Measurements from ENCODE around the gene SUPT4H1. TPM values are rescaled to one million over a fixed set of nuclear protein-coding genes. Genes with fewer than 3 reads are reported as not detected.

Gene SUPT4H1
- total and polyA plus RNA-seq, 2 experiments from 2014 or later = 82.2 to 83.7 TPM

DNA sequence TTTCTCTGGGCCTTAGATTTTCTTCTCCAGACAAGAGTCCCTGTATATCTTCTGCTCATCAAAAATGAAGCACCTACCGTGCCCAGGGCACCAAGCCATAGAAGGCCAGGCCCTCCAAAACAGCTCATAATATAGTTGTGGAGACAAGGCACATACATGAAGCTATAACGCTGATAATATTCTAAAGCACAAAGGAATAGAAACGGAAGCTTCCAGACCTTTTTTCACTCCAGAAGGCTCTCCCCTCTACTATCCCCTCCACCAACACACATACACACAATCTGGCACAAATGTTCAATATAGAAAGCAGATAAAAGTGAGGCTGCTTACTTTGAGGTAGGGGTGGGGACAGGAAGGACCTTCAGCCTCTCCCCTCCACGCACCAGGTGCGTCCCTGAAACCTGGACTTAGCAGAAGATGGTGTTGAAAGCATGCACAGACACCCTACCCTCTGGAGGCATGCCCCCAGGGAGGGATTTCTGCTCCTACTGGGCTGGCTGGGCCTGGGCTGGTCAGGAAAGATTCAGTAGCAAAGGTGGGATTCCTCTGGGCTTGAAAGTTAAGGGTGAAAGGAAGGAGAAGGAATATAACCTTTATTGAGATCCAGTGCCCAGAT, 14.1 kb upstream of the SUPT4H1 start:
- Histone ChIP-seq H3K27ac (ENCODE audit: low read depth) (no peak overlapping the region), H3K4me1 (ENCODE audit: insufficient read depth) (no peaks in the 10 kb centered on the region), H3K36me3 (ENCODE audit: insufficient read depth) (no peaks in the 10 kb centered on the region), H3K4me3 (no peak overlapping the region), H3K9me2 (ENCODE audit: insufficient read depth) (no peaks in the 10 kb centered on the region), H3K79me2 (replicated peaks; ENCODE audit: insufficient read depth) (no peaks in the 10 kb centered on the region), H3F3A (replicated peaks; ENCODE audit: low read depth) (no peaks in the 10 kb centered on the region), H2AFZ (no peak overlapping the region), H3K4me2 (no peak overlapping the region), H3K27me3 (ENCODE audit: insufficient read depth) (no peaks in the 10 kb centered on the region), H4K20me1 (replicated peaks; ENCODE audit: insufficient read depth) (no peaks in the 10 kb centered on the region)
- no peak overlapping the region for H3K4me3 Mint-ChIP-seq
- DNase-seq (ENCODE audit: low spot score) = no peak
- H3K27me3 Mint-ChIP-seq (ENCODE audit: insufficient read depth, low read depth, poor library complexity) = peaks cover 11% of the 10 kb centered on the region
- no peak for ATAC-seq
- no peak overlapping the region for H3K27ac Mint-ChIP-seq
- H3K9me3 Mint-ChIP-seq = no peaks in the 10 kb centered on the region; the same call in 2 of the 3 replicates
- no peaks in the 10 kb centered on the region for H3K36me3 Mint-ChIP-seq (ENCODE audit: low read depth)
- peaks cover 9% of the 10 kb centered on the region for H3K4me1 Mint-ChIP-seq
- TF ChIP-seq ZNF114 (CRISPR knock-in tag; IDR thresholded peaks at IDR 0.05) (no peak), ZNF331 (CRISPR knock-in tag; IDR thresholded peaks at IDR 0.05; ENCODE audit: low read depth) (no peak), CTCF (conservative IDR thresholded peaks at IDR 0.05; ENCODE audit: low read depth in 2 of 2) (no peak), POLR2AphosphoS5 (IDR thresholded peaks at IDR 0.05; ENCODE audit: low read depth) (no peak)

DNA sequence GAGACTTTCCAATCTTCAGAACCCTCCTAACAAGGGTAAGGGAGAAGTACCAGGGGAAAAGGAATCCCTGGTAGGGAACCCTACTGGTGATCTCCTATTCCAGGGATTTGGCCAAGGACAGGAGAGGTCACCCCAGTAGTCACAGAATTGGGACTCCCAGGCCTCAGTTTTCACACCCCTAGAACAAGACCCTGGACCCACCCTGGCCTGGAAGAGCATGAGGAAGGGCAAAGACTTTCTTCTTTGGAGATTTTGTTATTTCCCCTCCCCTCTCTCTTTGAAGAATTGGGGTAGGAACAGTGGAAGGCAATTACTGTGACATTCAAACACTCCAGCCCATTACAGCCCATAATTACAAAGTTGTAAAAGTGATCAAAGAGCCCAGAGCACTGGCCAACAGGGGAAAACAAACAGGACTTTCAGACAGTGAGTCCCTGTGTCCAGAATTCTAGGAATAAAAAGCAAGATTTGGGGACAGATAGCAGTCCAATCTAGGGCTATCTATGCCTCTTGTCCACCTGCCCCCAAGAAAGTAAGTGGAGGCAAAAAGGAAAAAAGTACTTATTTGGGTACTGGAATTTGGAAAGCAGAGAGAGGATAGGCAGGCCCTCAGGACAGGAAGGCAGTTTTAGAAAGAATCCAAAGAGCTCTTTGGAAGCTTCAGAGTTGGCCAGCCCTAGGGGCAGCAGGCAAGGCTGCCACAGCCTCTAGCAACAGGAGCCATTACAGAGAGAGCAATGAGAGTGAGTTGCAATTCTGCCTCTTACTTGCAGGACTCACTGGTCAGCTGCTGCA, 13.4 kb upstream of the SUPT4H1 start:
- H3K4me3 ChIP-seq = no peak overlapping the region
- no peaks in the 10 kb centered on the region for H3K4me1 ChIP-seq (ENCODE audit: insufficient read depth)
- Mint-ChIP-seq H3K9me3 (no peaks in the 10 kb centered on the region; the same call in 2 of the 3 replicates), H3K27ac (no peak overlapping the region), H3K27me3 (ENCODE audit: insufficient read depth, low read depth, poor library complexity) (peaks cover 9% of the 10 kb centered on the region), H3K36me3 (ENCODE audit: low read depth) (no peaks in the 10 kb centered on the region), H3K4me1 (peaks cover 9% of the 10 kb centered on the region), H3K4me3 (no peak overlapping the region)
- no peaks in the 10 kb centered on the region for H4K20me1 ChIP-seq (replicated peaks; ENCODE audit: insufficient read depth)
- no peaks in the 10 kb centered on the region for H3K79me2 ChIP-seq (replicated peaks; ENCODE audit: insufficient read depth)
- no peak overlapping the region for H3K27ac ChIP-seq (ENCODE audit: low read depth)
- H3K4me2 ChIP-seq = no peak overlapping the region
- H3F3A ChIP-seq (replicated peaks; ENCODE audit: low read depth) = no peaks in the 10 kb centered on the region
- no peak for ATAC-seq
- no peaks in the 10 kb centered on the region for H3K27me3 ChIP-seq (ENCODE audit: insufficient read depth)
- H3K9me2 ChIP-seq (ENCODE audit: insufficient read depth) = no peaks in the 10 kb centered on the region
- no peak for DNase-seq (ENCODE audit: low spot score)
- no peak overlapping the region for H2AFZ ChIP-seq
- H3K36me3 ChIP-seq (ENCODE audit: insufficient read depth) = no peaks in the 10 kb centered on the region
- TF ChIP-seq POLR2AphosphoS5 (IDR thresholded peaks at IDR 0.05; ENCODE audit: low read depth) (no peak), STAT1 (IDR thresholded peaks at IDR 0.05; ENCODE audit: unreplicated experiment) (no peak), NANOG (IDR thresholded peaks at IDR 0.05; ENCODE audit: borderline replicate concordance) (no peak), EZH2 (IDR thresholded peaks at IDR 0.05; ENCODE audit: low read depth, unreplicated experiment) (no peak), ZNF114 (CRISPR knock-in tag; IDR thresholded peaks at IDR 0.05) (no peak), ZNF462 (CRISPR knock-in tag; IDR thresholded peaks at IDR 0.05) (no peak), CTCF (conservative IDR thresholded peaks at IDR 0.05; ENCODE audit: low read depth in 2 of 2) (no peak), CREB1 (CRISPR knock-in tag; IDR thresholded peaks at IDR 0.05; ENCODE audit: low read depth) (no peak)
